Measurements from ENCODE around the gene DNAJB11.

- no peak for TF ChIP-seq POLR2A (IDR thresholded peaks at IDR 0.05)
- TF ChIP-seq, protein P1, sequence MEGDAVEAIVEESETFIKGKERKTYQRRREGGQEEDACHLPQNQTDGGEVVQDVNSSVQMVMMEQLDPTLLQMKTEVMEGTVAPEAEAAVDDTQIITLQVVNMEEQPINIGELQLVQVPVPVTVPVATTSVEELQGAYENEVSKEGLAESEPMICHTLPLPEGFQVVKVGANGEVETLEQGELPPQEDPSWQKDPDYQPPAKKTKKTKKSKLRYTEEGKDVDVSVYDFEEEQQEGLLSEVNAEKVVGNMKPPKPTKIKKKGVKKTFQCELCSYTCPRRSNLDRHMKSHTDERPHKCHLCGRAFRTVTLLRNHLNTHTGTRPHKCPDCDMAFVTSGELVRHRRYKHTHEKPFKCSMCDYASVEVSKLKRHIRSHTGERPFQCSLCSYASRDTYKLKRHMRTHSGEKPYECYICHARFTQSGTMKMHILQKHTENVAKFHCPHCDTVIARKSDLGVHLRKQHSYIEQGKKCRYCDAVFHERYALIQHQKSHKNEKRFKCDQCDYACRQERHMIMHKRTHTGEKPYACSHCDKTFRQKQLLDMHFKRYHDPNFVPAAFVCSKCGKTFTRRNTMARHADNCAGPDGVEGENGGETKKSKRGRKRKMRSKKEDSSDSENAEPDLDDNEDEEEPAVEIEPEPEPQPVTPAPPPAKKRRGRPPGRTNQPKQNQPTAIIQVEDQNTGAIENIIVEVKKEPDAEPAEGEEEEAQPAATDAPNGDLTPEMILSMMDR (IDR thresholded peaks at IDR 0.05): no peak
- no peak for TF ChIP-seq EP300 (IDR thresholded peaks at IDR 0.05)
These were observed 19.1 kb upstream of the DNAJB11 start for GRCh38 chr3:186551387-186551786.

Measured in tibial nerve (tissue), 4 donors.